Stimulated activated CD4-positive, alpha-beta T cell treated with anti-CD3 and anti-CD28 coated beads, Interleukin-1b, Interleukin-23, amount 100 ng/mL, for 48 hours (primary cell): Measurements from ENCODE around the gene B3GALT5.

Experiments
- DNase-seq: peaks from one replicate; pipeline ENCODE4 v3.0.0-alpha.2; 2020

B3GALT5 gene

DNA sequence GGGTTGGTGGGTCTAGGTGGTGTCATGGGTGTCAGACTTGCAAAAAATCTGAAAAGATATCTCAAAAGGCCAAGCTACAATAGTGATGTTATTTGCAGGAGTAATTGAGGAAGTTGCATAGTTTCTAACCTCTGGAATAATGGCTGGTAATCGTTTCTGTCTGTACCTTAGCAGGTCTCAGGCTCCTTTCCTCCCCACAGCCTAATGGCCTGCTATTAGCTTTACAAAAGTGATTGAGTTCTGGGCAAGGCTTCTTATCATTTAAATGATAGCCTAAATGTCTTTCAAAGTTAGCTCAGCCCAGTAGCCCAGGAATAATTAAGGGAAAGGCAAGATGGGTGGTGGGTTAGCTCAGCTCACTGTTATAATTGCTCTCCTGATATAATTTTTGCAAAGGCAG, 94.6 kb downstream of the B3GALT5 start:
- no peak for DNase-seq

DNA sequence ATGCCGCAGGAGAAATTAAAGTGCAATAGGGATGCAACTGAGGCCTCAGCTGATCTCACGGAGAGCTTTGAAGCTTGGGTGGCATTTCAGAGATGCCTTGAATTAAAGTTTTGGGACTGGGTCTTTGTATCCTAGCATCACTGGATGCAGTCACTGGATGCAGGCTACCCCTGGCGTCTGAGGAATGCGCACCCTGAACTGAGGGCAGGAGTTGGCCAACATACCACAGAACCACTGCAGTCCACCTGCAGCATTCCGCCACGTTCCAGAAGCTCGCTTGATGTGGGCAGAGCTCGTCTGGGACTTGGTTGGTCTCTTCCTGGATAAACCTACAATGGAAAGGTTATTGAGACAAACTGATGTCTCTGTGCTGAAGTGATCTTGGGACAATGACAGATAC, 98.1 kb downstream of the B3GALT5 start:
- DNase-seq = no peak

DNA sequence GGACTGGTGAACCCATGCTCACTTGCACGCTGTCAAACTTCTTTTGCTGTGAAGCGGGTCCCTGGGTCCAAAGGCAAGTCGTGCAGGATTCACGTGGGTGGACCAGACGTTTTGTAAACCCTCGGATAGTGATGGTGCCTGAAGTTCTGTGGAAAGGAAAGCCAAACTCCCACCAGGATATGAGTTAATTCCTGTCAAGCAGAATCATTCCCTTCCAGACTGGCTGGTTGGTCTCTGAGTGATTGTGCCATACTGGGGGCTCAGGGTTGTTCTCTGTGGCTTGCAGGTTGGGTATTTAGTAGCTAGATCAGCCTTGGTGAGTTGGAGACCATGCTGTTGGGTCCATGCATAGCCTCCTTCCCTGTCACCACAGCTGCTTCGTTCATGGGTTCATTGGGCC, 99.5 kb downstream of the B3GALT5 start:
- DNase-seq = no peak

DNA sequence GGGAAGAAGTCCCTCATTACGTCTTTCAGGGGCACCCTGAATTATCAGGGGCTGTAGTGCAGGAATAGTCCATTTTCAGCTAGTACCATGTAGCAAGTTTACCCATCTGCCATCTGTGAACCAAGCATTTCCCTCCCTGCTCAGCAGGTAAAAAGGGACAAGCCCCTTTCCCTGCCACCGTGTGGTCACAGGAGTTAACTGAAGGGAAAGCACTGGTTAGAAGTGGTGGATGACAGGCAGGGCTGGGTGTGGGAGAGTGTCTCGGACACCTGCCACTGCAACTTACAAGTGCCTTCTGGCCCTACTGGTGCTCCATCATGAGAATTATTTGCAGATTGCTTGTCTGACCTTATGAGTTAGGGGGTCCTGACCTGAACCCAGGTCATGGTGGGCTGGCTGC, 100.2 kb downstream of the B3GALT5 start:
- DNase-seq = no peak

DNA sequence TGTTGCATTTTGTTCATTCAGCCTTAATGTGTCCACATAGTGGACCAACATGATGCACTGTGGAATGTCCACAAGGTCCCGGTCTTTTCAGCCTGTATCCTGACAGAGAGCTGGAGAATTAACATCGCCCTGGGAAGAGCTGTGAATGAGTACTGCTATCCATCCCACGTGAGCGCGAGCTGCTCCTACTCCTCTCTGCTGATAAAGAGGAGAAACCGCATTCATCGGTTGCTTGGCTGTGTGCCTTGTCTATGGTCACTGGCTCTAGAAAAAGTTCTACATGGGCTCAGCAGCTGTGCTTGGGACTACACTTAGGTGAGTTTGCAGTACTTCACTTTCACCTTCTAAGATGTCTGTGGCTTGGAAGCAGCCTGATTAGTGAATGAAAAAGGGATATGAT, 101.2 kb downstream of the B3GALT5 start:
- DNase-seq = no peak

DNA sequence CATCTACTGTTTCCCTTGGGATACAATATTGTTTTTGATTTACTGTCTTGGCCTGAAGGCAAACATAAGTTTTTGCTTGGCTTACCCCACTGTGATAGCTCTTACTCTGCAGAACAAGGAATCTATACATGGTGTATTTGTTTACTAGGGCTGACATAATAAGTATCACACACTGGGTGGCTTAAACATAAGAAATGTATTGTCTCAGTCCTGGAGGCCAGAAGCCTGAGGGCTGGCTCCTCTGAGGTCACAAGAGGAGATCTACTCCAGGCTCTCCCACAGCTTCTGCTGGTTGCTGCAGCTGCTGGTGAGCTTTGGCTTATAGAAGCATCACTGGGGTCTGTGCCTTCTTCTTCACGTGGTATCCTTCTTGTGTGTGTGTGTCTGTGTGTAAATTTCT, 101.6 kb downstream of the B3GALT5 start:
- DNase-seq = no peak

DNA sequence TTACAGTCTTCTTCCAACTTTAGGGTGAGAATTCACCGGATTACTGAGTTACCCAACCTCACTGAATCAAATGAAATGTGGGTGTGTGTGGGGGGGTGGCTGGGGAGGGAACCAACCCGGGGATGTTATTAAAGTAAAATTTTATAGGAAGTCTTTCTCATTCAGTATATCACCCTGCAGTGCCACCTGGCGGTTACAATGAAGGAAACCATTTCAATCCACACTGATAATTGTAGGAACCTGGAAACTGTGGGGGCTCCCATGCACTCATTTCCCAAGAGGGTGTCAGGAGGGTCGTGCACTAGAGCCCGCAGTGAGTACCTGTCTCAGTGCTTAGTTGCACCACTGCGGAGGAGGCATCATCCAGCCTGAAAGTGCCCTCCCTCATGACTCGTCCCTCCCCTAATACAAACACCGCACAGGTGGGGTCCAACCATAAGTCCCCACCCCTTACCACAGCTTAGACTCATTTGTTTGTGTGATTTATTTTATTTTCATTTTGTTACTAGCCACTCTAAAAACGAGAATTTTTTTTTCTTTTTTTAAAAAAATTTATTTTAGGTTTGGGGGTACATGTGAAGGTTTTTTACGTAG, 103.2 kb downstream of the B3GALT5 start:
- peak; percentile 25 for DNase-seq

DNA sequence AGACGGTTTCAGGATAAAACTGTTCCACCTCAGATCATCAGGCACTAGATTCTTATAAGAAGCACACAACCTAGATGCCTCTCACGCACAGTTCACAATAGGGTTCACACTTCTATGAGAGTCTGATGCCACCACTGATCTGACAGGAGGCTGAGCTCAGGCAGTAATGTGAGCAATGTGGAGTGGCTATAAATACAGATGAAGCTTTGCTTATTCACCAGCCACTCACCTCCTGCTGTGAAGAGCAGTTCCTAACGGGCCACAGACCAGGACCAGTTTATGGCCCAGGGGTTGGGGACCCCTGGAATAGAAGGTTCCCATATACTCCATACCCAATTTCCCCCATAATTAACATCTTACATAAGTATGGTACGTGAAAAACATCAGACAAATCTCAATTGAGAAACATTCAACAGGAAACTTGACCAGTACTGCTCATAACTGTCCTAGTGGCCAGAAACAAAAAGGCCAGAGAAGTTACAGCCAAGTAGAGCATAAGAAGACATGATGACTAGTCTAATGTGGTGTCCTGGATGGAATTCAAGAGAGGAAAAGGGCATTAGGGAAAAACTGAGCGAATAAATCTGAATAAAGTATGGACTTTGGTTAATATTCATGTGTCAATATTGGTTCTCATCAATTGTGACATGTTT, 107.5 kb downstream of the B3GALT5 start:
- DNase-seq = no peak

DNA sequence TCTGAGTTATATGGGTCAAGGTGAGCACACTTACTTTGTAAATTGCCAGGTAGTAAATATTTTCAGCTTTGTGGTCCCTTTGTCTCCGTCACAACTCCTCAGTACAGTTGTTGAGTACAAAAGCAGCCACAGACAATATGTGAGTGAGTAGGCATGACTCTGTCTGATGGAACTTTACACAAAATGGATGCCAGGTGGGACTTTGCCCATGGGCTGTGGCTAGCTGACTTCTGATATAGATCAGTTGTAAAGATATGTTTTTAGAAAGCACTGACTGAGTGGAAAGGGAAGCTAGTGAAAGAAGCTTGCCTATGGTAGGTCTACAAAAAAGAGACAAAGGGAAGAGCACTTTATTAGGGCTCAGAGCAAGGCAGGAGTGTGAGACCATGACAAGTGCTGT, 109.1 kb downstream of the B3GALT5 start:
- no peak for DNase-seq
